G401 (cell line): Measurements from ENCODE around the gene CD300E. TPM values are rescaled to one million over a fixed set of nuclear protein-coding genes. Genes with fewer than 3 reads are reported as not detected.

Source experiments
- DNase-seq: peaks from one replicate; pipeline ENCODE4 v3.0.0-alpha.2; 2015; ENCODE audit warnings: low spot score
- in situ Hi-C: cut with HindIII; loops from 2 replicates; pipeline ENCODE4 v1.10.0; 2016; ENCODE audit warnings: low sequenced_read_pairs, mixed read lengths
- total RNA-seq: library from RNA; depleted of rRNA; stranded (reverse); fragments of >200 nt; shearing (Covaris generic); gene quantifications from 2 replicates; pipeline ENCODE4 v1.2.3, GENCODE V29; 2014; rRNA removed

The CD300E gene
- total RNA-seq, 1 experiment from 2014 or later, result not detected

DNA sequence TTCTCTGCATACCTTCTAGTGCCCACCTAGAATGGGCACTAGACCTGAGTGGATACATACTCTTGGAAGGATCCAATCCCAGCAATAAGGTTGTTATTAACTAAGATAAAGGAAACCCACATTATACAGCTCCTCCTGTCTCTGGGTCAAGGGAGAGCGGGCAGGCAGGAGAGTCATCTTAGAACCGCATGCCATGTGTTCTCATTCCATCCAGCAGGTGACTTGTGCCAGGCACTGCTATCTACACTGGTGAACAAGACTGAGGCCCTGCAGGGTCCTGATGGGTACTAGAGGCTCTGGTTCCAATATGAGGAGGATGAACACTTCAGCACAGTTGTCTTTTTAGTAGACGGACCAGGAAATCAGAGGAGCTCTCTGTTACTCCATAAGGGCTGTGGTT lies 50.4 kb downstream of the CD300E start:
- in situ Hi-C loops, result no loop called here
- no peak for DNase-seq

DNA sequence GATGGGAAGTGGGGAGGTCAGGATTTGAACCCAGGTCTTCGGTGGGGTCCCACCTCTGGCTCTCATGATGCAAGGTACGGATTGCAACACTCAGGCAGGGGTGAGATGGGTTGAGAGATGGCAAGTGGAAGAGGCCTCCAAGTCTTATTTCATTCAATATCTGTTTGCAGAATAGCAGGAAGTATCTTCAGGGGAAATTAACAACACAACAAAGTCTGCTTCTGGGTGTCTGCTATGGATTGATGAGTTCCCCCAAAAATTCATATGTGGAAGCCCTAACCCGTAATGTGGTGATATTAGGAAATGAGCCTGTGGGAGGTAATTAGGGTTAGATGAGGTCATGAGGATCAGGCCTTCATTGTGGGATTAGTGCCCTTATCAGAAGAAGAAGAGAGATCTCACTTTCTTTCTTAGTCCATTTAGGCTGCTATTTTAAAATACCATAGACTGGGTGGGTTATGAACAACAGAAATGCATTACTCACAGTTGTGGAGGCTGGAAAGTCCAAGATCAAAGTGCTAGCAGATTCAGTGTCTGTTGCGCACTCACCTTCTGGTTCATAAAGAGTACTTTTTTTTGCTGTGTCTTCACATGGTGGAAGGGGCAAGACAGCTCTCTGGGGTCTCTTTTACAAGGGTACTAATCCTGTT lies 51.8 kb downstream of the CD300E start:
- no peak for DNase-seq
- in situ Hi-C loops, result no loop called here

DNA sequence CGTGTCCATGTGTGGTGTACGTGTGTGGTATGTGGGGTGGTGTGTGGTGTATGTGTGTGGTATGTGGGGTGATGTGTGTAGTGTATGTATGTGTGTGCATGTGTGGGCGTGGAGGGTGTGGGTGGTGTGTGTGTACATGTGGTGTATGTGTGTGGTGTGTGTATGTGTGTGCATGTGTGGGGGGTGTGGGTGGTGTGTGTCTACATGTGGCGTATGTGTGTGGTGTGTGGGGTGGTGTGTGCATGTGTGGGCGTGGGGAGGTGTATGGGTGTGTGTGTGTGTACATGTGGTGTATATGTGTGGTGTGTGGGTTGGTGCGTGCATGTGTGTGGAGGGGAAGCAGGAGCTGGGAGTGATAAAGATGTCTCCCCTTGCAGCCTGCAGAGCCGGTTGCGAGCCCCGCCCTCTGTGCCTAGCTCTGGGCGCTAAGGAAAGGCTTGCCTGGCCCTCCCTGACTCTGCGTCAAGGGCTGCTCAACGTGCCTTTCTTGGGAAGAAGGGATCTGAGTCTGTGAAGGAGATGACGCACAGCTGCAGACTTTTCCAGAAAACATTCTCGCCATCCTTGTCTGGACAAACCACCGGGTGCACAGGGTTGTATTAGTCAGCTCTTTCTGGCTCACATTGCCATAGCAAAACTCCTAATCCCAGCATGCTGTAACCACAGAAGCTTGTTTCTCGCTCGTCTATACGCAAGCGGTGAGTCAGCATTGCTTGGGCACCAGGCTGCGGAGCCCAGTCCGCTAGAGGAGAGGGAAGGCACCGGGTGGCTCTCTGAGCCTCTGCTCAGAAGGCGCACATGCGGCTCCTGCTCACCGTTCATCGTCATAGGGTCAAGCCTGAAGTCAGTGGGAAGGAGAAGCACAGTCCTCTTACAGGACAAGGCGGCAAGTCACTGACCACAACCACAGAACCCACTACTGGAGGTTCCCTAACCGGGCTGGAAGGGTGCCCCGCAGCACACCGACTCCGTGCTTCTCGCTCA lies 54.2 kb downstream of the CD300E start:
- in situ Hi-C loops, result no loop called here
- peak; percentile 53 for DNase-seq

DNA sequence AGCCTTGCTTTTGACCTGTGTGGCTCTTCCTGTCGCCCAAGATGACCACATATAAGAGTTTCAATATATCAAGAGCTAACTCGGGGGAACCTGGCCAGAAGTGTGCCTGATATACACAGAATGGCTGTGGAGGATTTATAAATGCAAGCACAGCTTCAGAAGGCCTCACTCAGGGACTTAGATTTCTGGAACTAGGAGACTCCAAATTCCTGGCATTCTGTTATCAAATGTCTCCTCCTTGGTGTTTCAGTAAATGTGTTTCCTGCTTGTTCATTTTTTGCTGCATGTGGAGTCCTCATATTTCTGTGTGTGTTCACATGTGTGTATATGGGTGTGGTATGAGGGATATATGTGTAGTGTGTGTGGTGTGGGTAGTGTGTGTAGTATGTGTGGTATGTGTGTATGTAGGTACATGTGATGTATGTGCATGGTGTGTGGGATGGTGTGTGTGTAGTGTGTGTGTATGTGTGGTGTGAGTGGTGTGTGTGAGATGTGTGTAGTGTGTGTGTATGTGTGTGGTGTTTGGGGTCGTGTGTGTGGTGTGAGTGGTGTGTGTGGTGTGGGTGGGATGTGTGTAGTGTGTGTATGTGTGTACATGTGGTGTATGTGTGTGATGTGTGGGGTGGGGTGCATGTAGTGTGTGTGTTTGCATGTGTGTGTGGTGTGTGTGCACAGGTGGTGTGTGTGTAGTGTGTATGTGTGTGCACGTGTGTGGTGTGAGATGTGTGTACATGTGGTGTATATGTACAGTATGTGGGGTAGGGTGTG lies 55.2 kb downstream of the CD300E start:
- in situ Hi-C loops, result no loop called here
- DNase-seq, result no peak

DNA sequence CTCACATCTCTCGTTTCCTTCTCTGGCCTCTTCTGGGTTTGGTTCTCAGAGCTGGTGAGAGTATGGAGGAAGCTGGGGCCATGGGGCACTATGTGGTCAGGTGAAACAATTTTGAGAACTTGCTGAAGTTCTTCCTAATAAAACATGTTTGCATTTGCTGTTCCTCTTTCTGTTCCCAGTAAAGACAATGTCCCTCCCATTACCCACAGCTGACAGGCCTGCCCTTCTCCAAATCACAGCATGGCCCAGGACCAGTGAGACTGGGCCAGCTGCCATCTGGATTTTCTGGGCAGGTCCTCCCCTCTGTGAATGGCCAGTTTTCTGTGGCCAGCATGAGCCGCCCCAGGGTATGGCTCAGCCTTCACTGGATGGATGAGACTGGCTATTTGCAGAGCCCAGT lies 56.1 kb downstream of the CD300E start, which contains the start of gene CD300H:
TSS of gene CD300H (minus strand) at position 113 of the 400 bp plus-strand sequence.
- peak; percentile 89 for DNase-seq
- in situ Hi-C loops, result no loop called here

DNA sequence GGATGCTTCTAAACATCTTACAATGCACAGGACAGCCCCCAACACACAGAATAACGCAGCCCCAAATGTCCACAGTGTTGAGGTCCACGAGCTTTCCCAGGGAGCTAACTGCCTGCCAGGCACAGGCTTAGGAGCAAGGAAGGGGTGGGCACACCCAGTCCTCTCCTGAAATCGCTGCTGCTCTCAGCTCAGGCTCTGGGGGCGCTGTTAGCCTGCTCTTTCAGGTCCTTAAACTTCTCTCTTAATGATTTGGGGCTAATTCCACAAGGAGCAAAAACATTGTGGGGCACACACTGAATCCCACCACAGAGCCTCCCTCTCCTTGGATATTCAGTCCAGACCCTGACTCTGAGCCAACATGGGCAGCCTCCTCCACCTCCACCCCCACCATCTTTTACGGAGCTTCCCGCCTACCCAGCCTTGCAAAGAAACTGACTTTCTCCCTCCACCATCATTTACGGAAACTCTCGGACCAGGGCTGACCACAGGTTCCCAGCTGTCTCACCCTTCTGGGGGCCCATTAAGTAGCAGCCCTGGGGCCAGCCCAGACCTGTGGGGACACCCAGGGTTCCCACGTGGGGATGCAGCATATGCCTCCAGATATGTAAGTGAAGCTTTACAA lies 57.3 kb downstream of the CD300E start:
- DNase-seq, result peak; percentile 73
- in situ Hi-C loops, result no loop called here

DNA sequence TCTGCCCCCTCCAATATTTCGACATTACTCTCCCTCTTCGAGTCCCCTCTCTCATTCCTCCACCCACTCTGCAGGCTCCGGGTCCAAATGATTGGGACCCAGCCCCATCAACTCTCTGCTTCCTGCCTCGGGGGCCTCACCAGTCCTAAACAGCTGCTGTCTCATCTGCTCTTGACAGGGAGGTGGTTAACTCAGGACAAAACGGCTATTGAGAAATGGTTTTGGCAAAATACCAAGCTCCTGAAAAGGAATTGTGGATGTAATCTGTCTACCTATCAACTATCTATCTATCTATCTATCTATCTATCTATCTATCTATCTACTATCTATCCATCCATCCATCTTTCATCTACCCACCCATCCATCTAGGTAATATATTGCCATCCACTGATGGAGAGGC lies 58.4 kb downstream of the CD300E start:
- no peak for DNase-seq
- in situ Hi-C loops, result no loop called here

DNA sequence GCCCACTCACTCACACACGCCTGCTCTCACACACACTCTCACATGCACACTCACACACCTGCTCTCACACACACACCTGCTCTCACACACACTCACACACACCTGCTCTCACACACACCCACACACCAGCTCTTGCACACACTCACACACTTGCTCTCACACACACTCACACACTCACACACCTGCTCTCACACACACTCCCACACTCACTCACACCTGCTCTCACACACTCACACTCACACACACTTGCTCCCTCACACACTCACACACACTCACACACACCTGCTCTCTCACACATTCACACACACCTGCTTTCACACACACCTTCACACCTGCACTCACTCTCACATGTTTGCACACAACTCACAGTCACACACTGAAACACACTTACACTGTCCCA lies 60.2 kb downstream of the CD300E start:
- in situ Hi-C loops, result no loop called here
- DNase-seq, result no peak

DNA sequence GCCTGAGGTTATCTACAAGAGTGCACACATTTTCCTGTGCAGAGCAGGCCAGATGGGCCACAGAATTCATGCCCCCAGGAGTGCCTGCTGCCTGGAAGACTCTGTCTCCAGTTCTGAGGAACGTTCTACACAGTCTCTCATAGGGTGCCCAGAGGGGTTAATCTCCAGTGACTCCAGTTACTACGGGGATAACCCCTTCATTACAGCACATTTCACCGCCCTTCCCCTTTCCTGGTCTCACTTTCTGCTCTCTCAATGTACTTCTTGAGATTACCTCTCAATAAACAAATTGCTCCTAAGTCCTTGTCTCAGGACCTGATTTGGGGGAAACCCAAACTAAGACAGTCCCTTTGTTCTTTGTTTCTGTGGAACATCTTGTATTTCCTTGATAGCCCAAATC lies 62.0 kb downstream of the CD300E start:
- in situ Hi-C loops, result no loop called here
- no peak for DNase-seq

Other genes with a start within 250 kb of the CD300E start
- gene GPRC5C, start 191.7 kb downstream of the CD300E start, total RNA-seq, result 8.7 and 9.4 TPM in 2 replicates
- gene CD300A, start 157.1 kb downstream of the CD300E start, total RNA-seq, result not detected in 2 replicates
- not detected in 2 replicates for gene CD300LB, start 92.3 kb downstream of the CD300E start, total RNA-seq
- not detected in 2 replicates for gene CD300C, start 77.6 kb downstream of the CD300E start, total RNA-seq
- not detected in 2 replicates for gene CD300H, start 56.2 kb downstream of the CD300E start, total RNA-seq
- gene CD300LD, start 31.5 kb downstream of the CD300E start, total RNA-seq, result not detected in 2 replicates
- not detected in 2 replicates for gene CD300LF, start 89.2 kb upstream of the CD300E start, total RNA-seq
- gene RAB37, start 113.5 kb upstream of the CD300E start, total RNA-seq, result 1.4 and 4.2 TPM in 2 replicates
- gene NHERF1, start 124.9 kb upstream of the CD300E start, total RNA-seq, result 82.3 and 90.0 TPM in 2 replicates
- 31.0 and 32.7 TPM in 2 replicates for gene NAT9, start 152.6 kb upstream of the CD300E start, total RNA-seq
- 0.37 and 1.3 TPM in 2 replicates for gene GRIN2C, start 236.1 kb upstream of the CD300E start, total RNA-seq
- 120 and 154 TPM in 2 replicates for gene FDXR, start 249.3 kb upstream of the CD300E start, total RNA-seq